Body of pancreas (tissue), 4 donors: Measurements from ENCODE around the gene ERC2. TPM values are rescaled to one million over a fixed set of nuclear protein-coding genes. Genes with fewer than 3 reads are reported as not detected.

Experiments used
- ATAC-seq: fragments of 150-250 bp; one replicate; pipeline ENCODE4 v1.9.1; 2016
- DNase-seq, 4 donors: peaks; one replicate each; pipeline ENCODE4 v3.0.0-alpha.2; 2019
- H3K27ac ChIP-seq, 4 donors: fragments of 200-600 bp; sonication (generic); 1 replicate in 3 of 4; 2 replicates in 1 of 4; pipeline versions ENCODE4 v1.5.1 to v1.6.1; 2016 to 2019; ENCODE audit warnings: mild to moderate bottlenecking in 1 of 4, mixed read lengths in 1 of 4, moderate library complexity in 1 of 4
- H3K27me3 ChIP-seq, 2 donors: fragments of 200-600 bp; sonication (generic); one replicate each; pipeline ENCODE4 v1.6.0; 2016; ENCODE audit warnings: mild to moderate bottlenecking in 1 of 2
- H3K36me3 ChIP-seq, 2 donors: fragments of 200-600 bp; sonication (generic); replicated peaks in 1 of 2; 2 replicates each; pipeline ENCODE4 v1.5.1; 2016; ENCODE audit warnings: low read depth in 2 of 2; ENCODE audit not compliant: insufficient read depth in 1 of 2
- H3K4me1 ChIP-seq: fragments of 200-600 bp; sonication (generic); one replicate; pipeline ENCODE4 v1.6.0; 2016
- H3K4me3 ChIP-seq, 2 donors: fragments of 200-600 bp; sonication (generic); 1 replicate in 1 of 2; 2 replicates in 1 of 2; pipeline ENCODE4 v1.5.1; 2016 to 2019
- H3K9me3 ChIP-seq, 3 donors: fragments of 200-600 bp; sonication (generic); 1 replicate in 2 of 3; 2 replicates in 1 of 3; pipeline ENCODE4 v1.5.1; 2016
- POLR2A ChIP-seq, 3 donors: fragments of 450-650 bp; IDR thresholded peaks; one replicate each; pipeline ENCODE4 v1.6.1; 2016; ENCODE audit warnings: antibody characterized with exemption in 3 of 3, mild to moderate bottlenecking in 2 of 3
- WGBS, 2 donors: methylation state at CpG; one replicate each; pipeline ENCODE4 v1.1.5; 2017; 5-methylcytosine and 5-hydroxymethylcytosine counted together
- intact Hi-C: fragments of 100-400 bp; cut with DNase I; formaldehyde crosslinking; loops from one replicate; pipeline ENCODE4 v1.15.1; 2023
- total RNA-seq, 2 donors: library from RNA; depleted of rRNA; stranded (reverse); fragments of >200 nt; gene quantifications; one replicate each; pipeline ENCODE4 v1.1.0, GENCODE V29; 2016
- TF ChIP-seq, protein P1 (sequence below), 7 experiments: fragments of 450-650 bp in 4 of 7; fragments of 200-600 bp in 3 of 7; sonication (generic) in 3 of 7; IDR thresholded peaks; one replicate each; pipeline ENCODE4 v1.5.1; 2016 to 2019; ENCODE audit warnings: antibody characterized with exemption in 7 of 7

Gene ERC2
- total RNA-seq, 2 donors from 2014 or later, result 4.0 to 4.7 TPM

GRCh38 chr3:55717481-55717880, 750.8 kb downstream of the ERC2 start:
- no peaks in the 10 kb centered on the region for H3K27me3 ChIP-seq
- no peaks in the 10 kb centered on the region for H3K36me3 ChIP-seq
- TF ChIP-seq POLR2A (IDR thresholded peaks at IDR 0.05), result no peak
- TF ChIP-seq, protein P1, sequence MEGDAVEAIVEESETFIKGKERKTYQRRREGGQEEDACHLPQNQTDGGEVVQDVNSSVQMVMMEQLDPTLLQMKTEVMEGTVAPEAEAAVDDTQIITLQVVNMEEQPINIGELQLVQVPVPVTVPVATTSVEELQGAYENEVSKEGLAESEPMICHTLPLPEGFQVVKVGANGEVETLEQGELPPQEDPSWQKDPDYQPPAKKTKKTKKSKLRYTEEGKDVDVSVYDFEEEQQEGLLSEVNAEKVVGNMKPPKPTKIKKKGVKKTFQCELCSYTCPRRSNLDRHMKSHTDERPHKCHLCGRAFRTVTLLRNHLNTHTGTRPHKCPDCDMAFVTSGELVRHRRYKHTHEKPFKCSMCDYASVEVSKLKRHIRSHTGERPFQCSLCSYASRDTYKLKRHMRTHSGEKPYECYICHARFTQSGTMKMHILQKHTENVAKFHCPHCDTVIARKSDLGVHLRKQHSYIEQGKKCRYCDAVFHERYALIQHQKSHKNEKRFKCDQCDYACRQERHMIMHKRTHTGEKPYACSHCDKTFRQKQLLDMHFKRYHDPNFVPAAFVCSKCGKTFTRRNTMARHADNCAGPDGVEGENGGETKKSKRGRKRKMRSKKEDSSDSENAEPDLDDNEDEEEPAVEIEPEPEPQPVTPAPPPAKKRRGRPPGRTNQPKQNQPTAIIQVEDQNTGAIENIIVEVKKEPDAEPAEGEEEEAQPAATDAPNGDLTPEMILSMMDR (IDR thresholded peaks at IDR 0.05), result no peak
- no peak overlapping the region for H3K27ac ChIP-seq
- H3K4me1 ChIP-seq, result no peaks in the 10 kb centered on the region
- DNase-seq (no peak), ATAC-seq (no peak)
- no peak overlapping the region for H3K4me3 ChIP-seq
- intact Hi-C loops, result no loop called here
- WGBS, 2 donors, result 68 to 76% methylated on average over 5 of the region's 5 CpGs
- H3K9me3 ChIP-seq, result no peaks in the 10 kb centered on the region

DNA sequence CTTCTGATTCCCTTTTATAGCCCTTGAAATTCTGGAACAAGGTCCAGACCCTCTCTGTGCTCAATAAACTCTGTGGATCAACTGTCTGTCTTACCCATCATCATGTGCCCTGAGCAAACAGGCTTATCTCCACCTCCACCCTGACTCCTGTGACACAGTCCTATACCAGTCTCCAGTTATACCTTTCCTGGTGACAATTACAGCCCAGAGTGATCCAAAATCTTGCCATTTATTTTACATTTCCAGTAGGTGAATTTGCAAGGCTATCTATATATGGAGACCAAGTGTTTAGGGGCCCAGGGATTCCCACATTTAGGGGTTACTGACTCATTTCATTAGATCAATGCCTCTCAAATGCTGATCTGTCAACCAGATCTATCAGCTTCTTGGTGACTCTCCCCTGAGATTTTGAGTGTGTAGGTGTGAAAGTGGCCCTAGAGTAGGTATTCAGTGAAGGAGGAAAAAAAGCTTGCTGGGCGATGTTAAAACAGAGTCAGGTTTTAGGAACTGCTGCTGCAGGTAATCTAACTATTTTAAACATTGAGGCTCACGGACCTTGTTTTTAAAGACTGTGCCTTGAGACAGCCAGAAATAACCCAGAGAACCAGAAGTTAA, 751.5 kb downstream of the ERC2 start:
- TF ChIP-seq, protein P1 (IDR thresholded peaks at IDR 0.05), result no peak
- TF ChIP-seq POLR2A (IDR thresholded peaks at IDR 0.05), result no peak
- DNase-seq (no peak), ATAC-seq (no peak)
- no peaks in the 10 kb centered on the region for H3K36me3 ChIP-seq
- WGBS, 2 donors, result 91 to 92% methylated on average over 2 of the region's 2 CpGs
- intact Hi-C loops, result no loop called here
- H3K4me1 ChIP-seq, result no peaks in the 10 kb centered on the region
- H3K27me3 ChIP-seq, result no peaks in the 10 kb centered on the region
- no peak overlapping the region for H3K27ac ChIP-seq
- H3K9me3 ChIP-seq, result no peaks in the 10 kb centered on the region
- no peak overlapping the region for H3K4me3 ChIP-seq

GRCh38 chr3:55716044-55716443, 752.2 kb downstream of the ERC2 start:
- Histone ChIP-seq H3K27ac (no peak overlapping the region), H3K9me3 (no peaks in the 10 kb centered on the region), H3K27me3 (no peaks in the 10 kb centered on the region), H3K4me3 (no peak overlapping the region), H3K36me3 (no peaks in the 10 kb centered on the region), H3K4me1 (no peaks in the 10 kb centered on the region)
- no peak for TF ChIP-seq POLR2A (IDR thresholded peaks at IDR 0.05)
- intact Hi-C loops, result no loop called here
- no peak for ATAC-seq
- DNase-seq, result no peak

DNA sequence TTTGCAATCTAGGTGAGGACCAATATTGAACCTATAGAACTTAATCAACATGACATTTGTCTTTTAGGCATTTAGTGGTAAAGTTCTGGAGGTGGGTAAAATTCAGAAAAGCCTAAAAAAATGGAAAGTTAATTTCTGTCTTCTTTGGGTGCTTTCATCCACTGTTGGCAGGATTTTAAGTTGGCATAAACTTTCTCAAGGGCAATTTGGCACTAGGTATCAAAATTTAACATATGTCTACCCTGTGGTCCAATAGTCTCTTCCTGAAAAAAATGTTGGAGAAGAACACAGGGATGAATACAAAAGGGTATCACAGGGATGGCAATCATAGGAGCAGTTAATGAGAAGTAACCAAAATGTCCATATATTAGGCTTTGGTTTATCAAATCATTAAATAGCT, 754.2 kb downstream of the ERC2 start:
- Histone ChIP-seq H3K4me1 (no peaks in the 10 kb centered on the region), H3K27ac (no peak overlapping the region), H3K4me3 (no peak overlapping the region), H3K9me3 (no peaks in the 10 kb centered on the region), H3K36me3 (no peaks in the 10 kb centered on the region), H3K27me3 (no peaks in the 10 kb centered on the region)
- DNase-seq (no peak), ATAC-seq (no peak)
- no peak for TF ChIP-seq POLR2A (IDR thresholded peaks at IDR 0.05)
- TF ChIP-seq, protein P1 (IDR thresholded peaks at IDR 0.05), result no peak
- intact Hi-C loops, result no loop called here

DNA sequence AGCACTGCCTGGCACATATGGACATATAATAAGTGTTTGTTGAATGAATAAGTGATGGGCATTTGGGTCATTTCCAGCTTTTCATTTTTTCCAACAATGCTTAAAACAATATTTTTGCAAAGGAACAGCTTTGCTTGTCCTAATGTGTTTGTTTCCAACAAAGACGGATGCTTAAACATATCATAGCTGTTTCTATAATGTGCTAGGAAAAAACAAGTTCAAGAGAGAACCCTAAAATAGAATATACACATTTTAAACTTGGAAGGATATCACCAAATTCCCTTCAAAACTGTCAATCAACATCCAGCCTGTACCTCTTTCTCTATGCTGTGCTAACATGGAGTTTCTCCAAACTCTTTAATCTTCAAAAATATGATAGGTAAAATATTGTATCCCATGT, 756.6 kb downstream of the ERC2 start:
- no peaks in the 10 kb centered on the region for H3K36me3 ChIP-seq
- 78 to 90% methylated on average over 1 of the region's 1 CpG for WGBS, 2 donors
- H3K27ac ChIP-seq, result no peak overlapping the region
- no peak for TF ChIP-seq POLR2A (IDR thresholded peaks at IDR 0.05)
- TF ChIP-seq, protein P1 (IDR thresholded peaks at IDR 0.05), result no peak
- intact Hi-C loops, result no loop called here
- H3K4me1 ChIP-seq, result no peaks in the 10 kb centered on the region
- H3K27me3 ChIP-seq, result no peaks in the 10 kb centered on the region
- no peaks in the 10 kb centered on the region for H3K9me3 ChIP-seq
- DNase-seq (no peak), ATAC-seq (no peak)
- H3K4me3 ChIP-seq, result no peak overlapping the region
